ENCODE data around the gene TLDC2. TPM values are rescaled to one million over a fixed set of nuclear protein-coding genes. Genes with fewer than 3 reads are reported as not detected.

TLDC2 gene
- total RNA-seq, 4 donors from 2014 or later, result 22.3 to 114 (median 70.1) TPM

GRCh38 chr20:36917240-36917639, 41.3 kb downstream of the TLDC2 start:
- DNase-seq, result peak in 1 of 3 donors; percentile 13
- no peaks in the 10 kb centered on the region for H3K9me3 ChIP-seq
- no peak overlapping the region for H3K27ac ChIP-seq
- no peak overlapping the region for H3K4me3 ChIP-seq
- H3K36me3 ChIP-seq, result peaks cover 0 to 83% (median 0%) of the 10 kb centered on the region in 3 donors
- H3K4me1 ChIP-seq, result peaks cover 0 to 5% (median 0%) of the 10 kb centered on the region in 4 donors
- TF ChIP-seq, protein P1, sequence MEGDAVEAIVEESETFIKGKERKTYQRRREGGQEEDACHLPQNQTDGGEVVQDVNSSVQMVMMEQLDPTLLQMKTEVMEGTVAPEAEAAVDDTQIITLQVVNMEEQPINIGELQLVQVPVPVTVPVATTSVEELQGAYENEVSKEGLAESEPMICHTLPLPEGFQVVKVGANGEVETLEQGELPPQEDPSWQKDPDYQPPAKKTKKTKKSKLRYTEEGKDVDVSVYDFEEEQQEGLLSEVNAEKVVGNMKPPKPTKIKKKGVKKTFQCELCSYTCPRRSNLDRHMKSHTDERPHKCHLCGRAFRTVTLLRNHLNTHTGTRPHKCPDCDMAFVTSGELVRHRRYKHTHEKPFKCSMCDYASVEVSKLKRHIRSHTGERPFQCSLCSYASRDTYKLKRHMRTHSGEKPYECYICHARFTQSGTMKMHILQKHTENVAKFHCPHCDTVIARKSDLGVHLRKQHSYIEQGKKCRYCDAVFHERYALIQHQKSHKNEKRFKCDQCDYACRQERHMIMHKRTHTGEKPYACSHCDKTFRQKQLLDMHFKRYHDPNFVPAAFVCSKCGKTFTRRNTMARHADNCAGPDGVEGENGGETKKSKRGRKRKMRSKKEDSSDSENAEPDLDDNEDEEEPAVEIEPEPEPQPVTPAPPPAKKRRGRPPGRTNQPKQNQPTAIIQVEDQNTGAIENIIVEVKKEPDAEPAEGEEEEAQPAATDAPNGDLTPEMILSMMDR (IDR thresholded peaks at IDR 0.05), result no peak
- no peak for TF ChIP-seq POLR2A (IDR thresholded peaks at IDR 0.05)
- no peaks in the 10 kb centered on the region for H3K27me3 ChIP-seq

GRCh38 chr20:36917943-36918342, 42.0 kb downstream of the TLDC2 start:
- Histone ChIP-seq H3K4me1 (peaks cover 0 to 5% (median 0%) of the 10 kb centered on the region in 4 donors), H3K4me3 (no peak overlapping the region), H3K27me3 (no peaks in the 10 kb centered on the region), H3K9me3 (no peaks in the 10 kb centered on the region), H3K36me3 (peaks cover 0 to 85% (median 0%) of the 10 kb centered on the region in 3 donors), H3K27ac (no peak overlapping the region)
- TF ChIP-seq, protein P1 (IDR thresholded peaks at IDR 0.05), result no peak
- no peak for TF ChIP-seq POLR2A (IDR thresholded peaks at IDR 0.05)
- DNase-seq, result peak in 1 of 3 donors; percentile 42

DNA sequence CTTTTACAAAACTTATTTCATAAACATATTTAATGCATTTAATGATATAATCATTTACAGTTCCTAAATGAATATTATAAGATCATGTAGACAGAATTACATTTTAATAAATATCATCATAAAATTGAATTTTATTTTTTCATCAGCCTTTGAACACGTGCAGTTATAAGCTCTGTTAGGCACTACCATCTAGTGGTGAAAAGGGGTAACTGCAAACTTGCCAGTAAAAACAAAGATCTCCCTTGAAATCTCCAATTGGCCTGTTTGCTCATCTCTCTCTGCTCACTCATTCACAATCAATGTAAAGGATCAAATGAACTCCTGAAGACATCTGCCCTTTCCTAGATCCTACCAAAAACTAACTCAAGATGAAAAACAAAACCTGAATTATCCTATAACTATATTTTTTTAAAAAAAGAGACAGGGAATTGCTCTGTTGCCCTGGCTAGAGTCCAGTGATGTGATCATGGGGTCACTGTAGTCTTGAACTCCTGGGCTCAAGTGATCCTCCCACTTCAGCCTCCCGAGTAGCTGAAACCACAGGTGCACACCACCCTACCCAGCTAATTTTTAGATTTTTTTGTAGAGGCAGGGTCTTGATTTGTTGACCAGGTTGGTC, 43.9 kb downstream of the TLDC2 start:
- H3K9me3 ChIP-seq, result no peaks in the 10 kb centered on the region
- no peak overlapping the region for H3K27ac ChIP-seq
- peaks cover 0 to 11% (median 0%) of the 10 kb centered on the region in 4 donors for H3K4me1 ChIP-seq
- peaks cover 0 to 82% (median 0%) of the 10 kb centered on the region in 3 donors for H3K36me3 ChIP-seq
- DNase-seq, result peak in 1 of 3 donors; percentile 39
- H3K27me3 ChIP-seq, result no peaks in the 10 kb centered on the region
- no peak overlapping the region for H3K4me3 ChIP-seq
- TF ChIP-seq, protein P1 (IDR thresholded peaks at IDR 0.05), result peak; percentile 80 to 96 (median 88)
- TF ChIP-seq POLR2A (IDR thresholded peaks at IDR 0.05), result no peak

GRCh38 chr20:36920334-36920730, 44.4 kb downstream of the TLDC2 start:
- no peaks in the 10 kb centered on the region for H3K27me3 ChIP-seq
- no peak overlapping the region for H3K27ac ChIP-seq
- H3K36me3 ChIP-seq, result peaks cover 0 to 79% (median 0%) of the 10 kb centered on the region in 3 donors
- peak in 1 of 3 donors; percentile 37 for DNase-seq
- no peak overlapping the region for H3K4me3 ChIP-seq
- H3K4me1 ChIP-seq, result peaks cover 0 to 11% (median 0%) of the 10 kb centered on the region in 4 donors
- no peaks in the 10 kb centered on the region for H3K9me3 ChIP-seq
- TF ChIP-seq, protein P1 (IDR thresholded peaks at IDR 0.05), result no peak
- TF ChIP-seq POLR2A (IDR thresholded peaks at IDR 0.05), result no peak

DNA sequence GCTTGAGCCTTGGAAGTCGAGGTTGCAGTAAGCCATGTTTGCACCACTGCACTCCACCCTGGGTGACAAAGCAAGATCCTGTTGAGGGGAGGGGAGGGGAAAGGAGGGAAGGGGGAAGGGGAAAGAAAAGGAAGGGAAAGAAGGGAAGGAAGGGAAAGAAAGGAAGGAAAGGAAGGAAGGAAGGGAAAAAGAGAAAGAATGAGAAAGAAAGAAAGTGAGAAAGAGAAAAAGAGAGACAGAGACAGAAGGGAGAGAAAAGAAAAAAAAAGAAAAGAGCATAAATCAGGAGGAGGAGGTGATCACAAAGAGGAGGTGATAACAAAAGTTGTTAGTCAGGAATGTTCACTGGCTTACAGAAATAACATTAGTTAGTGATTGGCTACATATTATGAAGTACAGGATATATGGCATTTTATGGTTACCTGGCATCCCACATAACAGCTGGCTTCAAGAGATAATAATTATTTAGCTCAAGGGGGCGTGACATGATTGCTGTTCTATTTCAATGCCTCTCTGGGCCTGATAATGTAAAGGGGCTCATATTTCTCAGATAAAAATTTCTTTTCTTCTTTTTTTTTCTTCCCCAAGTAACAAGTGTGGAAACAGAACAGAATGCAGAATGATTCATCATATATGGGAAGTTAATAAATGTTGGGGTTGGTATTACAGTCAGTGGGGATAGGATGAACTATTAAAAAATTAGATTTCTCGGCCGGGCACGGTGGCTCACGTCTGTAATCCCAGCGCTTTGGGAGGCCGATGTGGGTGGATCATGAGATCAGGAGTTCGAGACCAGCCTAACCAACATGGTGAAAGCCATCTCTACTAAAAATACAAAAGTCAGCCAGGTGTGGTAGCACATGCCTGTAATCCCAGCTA, 48.5 kb downstream of the TLDC2 start:
- Histone ChIP-seq H3K9me3 (no peaks in the 10 kb centered on the region), H3K27me3 (no peaks in the 10 kb centered on the region), H3K36me3 (peaks cover 0 to 78% (median 0%) of the 10 kb centered on the region in 3 donors), H3K4me1 (peaks cover 0 to 7% (median 0%) of the 10 kb centered on the region in 4 donors), H3K27ac (peak overlapping the region in 1 of 4 donors; percentile 53), H3K4me3 (no peak overlapping the region)
- TF ChIP-seq POLR2A (IDR thresholded peaks at IDR 0.05), result no peak
- TF ChIP-seq, protein P1 (IDR thresholded peaks at IDR 0.05), result no peak
- DNase-seq, result peak in 2 of 3 donors; percentile 7 to 14

Data from Peyer's patch (tissue), 4 donors.